Nephron progenitor cell (in vitro differentiated cells): ENCODE results near the gene GTPBP6.
A peak's percentile ranks its signal among the peaks of the same experiment; 100 is the strongest.

ENCODE experiments used
- DNase-seq: peaks from one replicate; pipeline ENCODE4 v3.0.0; 2021
- H3K27ac Mint-ChIP-seq: 2 replicates; pipeline ENCODE4 v1.8.0; 2021; ENCODE audit warnings: mild to moderate bottlenecking, moderate library complexity, mixed read lengths
- H3K27me3 Mint-ChIP-seq: 2 replicates; pipeline ENCODE4 v1.8.0; 2021; ENCODE audit warnings: mild to moderate bottlenecking, low read depth, mixed read lengths; ENCODE audit not compliant: poor library complexity
- H3K36me3 Mint-ChIP-seq: 2 replicates; pipeline ENCODE4 v1.8.0; 2021; ENCODE audit warnings: low read depth, mixed read lengths
- H3K4me1 Mint-ChIP-seq: 2 replicates; pipeline ENCODE4 v1.8.0; 2021; ENCODE audit warnings: mixed read lengths
- H3K4me3 Mint-ChIP-seq: 2 replicates; pipeline ENCODE4 v1.8.0; 2021; ENCODE audit warnings: mild to moderate bottlenecking, moderate library complexity, mixed read lengths
- H3K9me3 Mint-ChIP-seq: 2 replicates; pipeline ENCODE4 v1.8.0; 2021; ENCODE audit warnings: mild to moderate bottlenecking, moderate library complexity, mixed read lengths
- CTCF ChIP-seq: fragments of 200-600 bp; sonication (generic); IDR thresholded peaks from 2 replicates; pipeline ENCODE4 v1.5.0; 2021; ENCODE audit warnings: antibody characterized with exemption

GTPBP6 gene

GRCh38 chrX:357035-357692, 38.6 kb upstream of the GTPBP6 start:
- H3K27me3 Mint-ChIP-seq = peaks cover 3% of the 10 kb centered on the region
- H3K36me3 Mint-ChIP-seq = peaks cover 82% of the 10 kb centered on the region
- TF ChIP-seq CTCF = no peak
- H3K4me1 Mint-ChIP-seq = peaks cover 41% of the 10 kb centered on the region
- DNase-seq = no peak
- H3K9me3 Mint-ChIP-seq = peaks cover 37% of the 10 kb centered on the region
- peak overlapping the region; percentile 88 for H3K27ac Mint-ChIP-seq
- no peak overlapping the region for H3K4me3 Mint-ChIP-seq

- no peak for TF ChIP-seq CTCF
- Mint-ChIP-seq H3K36me3 (peaks cover 75% of the 10 kb centered on the region), H3K4me1 (peaks cover 41% of the 10 kb centered on the region), H3K27ac (peak overlapping the region; percentile 88), H3K4me3 (no peak overlapping the region), H3K27me3 (peaks cover 3% of the 10 kb centered on the region), H3K9me3 (peaks cover 30% of the 10 kb centered on the region)
- DNase-seq = no peak
Measured at GRCh38 chrX:356385-357034, 37.9 kb upstream of the GTPBP6 start.

GRCh38 chrX:355329-356050, 36.9 kb upstream of the GTPBP6 start:
- no peak for TF ChIP-seq CTCF
- DNase-seq = no peak
- H3K4me3 Mint-ChIP-seq = no peak overlapping the region
- peaks cover 22% of the 10 kb centered on the region for H3K9me3 Mint-ChIP-seq
- peaks cover 41% of the 10 kb centered on the region for H3K4me1 Mint-ChIP-seq
- H3K27me3 Mint-ChIP-seq = peaks cover 3% of the 10 kb centered on the region
- H3K27ac Mint-ChIP-seq = peak overlapping the region; percentile 78
- H3K36me3 Mint-ChIP-seq = peaks cover 65% of the 10 kb centered on the region

- Mint-ChIP-seq H3K9me3 (peaks cover 6% of the 10 kb centered on the region), H3K4me3 (no peak overlapping the region), H3K36me3 (peaks cover 64% of the 10 kb centered on the region), H3K4me1 (peaks cover 58% of the 10 kb centered on the region), H3K27ac (peak overlapping the region; percentile 78), H3K27me3 (peaks cover under 1% of the 10 kb centered on the region)
- no peak for DNase-seq
- no peak for TF ChIP-seq CTCF
Measured at GRCh38 chrX:353566-354535, 35.3 kb upstream of the GTPBP6 start.

- Mint-ChIP-seq H3K9me3 (peaks cover 6% of the 10 kb centered on the region), H3K4me3 (no peak overlapping the region), H3K36me3 (peaks cover 67% of the 10 kb centered on the region), H3K27ac (peak overlapping the region; percentile 98), H3K27me3 (no peaks in the 10 kb centered on the region), H3K4me1 (peaks cover 67% of the 10 kb centered on the region)
- no peak for DNase-seq
- no peak for TF ChIP-seq CTCF
Measured at GRCh38 chrX:352582-353314, 34.2 kb upstream of the GTPBP6 start.
